Endothelial cell of umbilical vein (primary cell): Measurements from ENCODE around the gene RAD51B. TPM values are rescaled to one million over a fixed set of nuclear protein-coding genes. Genes with fewer than 3 reads are reported as not detected.

Source experiments
- BruUV-seq: library from RNA; stranded (reverse); fragments of 400-500 nt; replicated peaks from 2 replicates; lab custom pipeline; 2021; lab: Mats Ljungman, UMichigan
- CTCF ChIA-PET: fragments of 300-600, 350-600 bp; sonication (Branson Sonifier 250); formaldehyde crosslinking; loops from one replicate; lab custom pipeline; 2021; ENCODE audit warnings: antibody characterized with exemption, inconsistent platforms; lab: Charles Lee
- POLR2A ChIA-PET: fragments of 300-600, 350-600 bp; sonication (Branson Sonifier 250); formaldehyde crosslinking; loops from one replicate; lab custom pipeline; 2021; ENCODE audit warnings: antibody characterized with exemption, inconsistent platforms; lab: Charles Lee
- DNase-seq: peaks from one replicate; pipeline ENCODE4 v3.0.0-alpha.2; 2011; ENCODE audit warnings: low read depth, low spot score
- FAIRE-seq: peaks from 2 replicates; lab custom pipeline; 2011; peaks lifted over from hg19 to GRCh38; lab: Jason Lieb, UNC
- H2AFZ ChIP-seq: 2 replicates; pipeline ENCODE4 v1.6.0; 2012; ENCODE audit warnings: low read depth, low read length, control low read depth, inconsistent platforms
- H3K27ac ChIP-seq: 2 replicates; pipeline ENCODE4 v1.5.1; 2011; ENCODE audit warnings: low read depth, mild to moderate bottlenecking, control low read depth, low read length, moderate library complexity; ENCODE audit not compliant: insufficient read depth
- H3K27me3 ChIP-seq, 2 experiments: 2 replicates each; pipeline versions ENCODE4 v1.6.0 to v1.6.1; 2011; ENCODE audit warnings: low read length in 2 of 2, mixed read lengths in 1 of 2; ENCODE audit not compliant: control insufficient read depth in 2 of 2, insufficient read depth in 2 of 2
- H3K36me3 ChIP-seq, 2 experiments: 2 replicates in 1 of 2; 3 replicates in 1 of 2; pipeline ENCODE4 v1.5.1; 2011; ENCODE audit warnings: low read length in 2 of 2, mild to moderate bottlenecking in 1 of 2, moderate library complexity in 1 of 2; ENCODE audit not compliant: control insufficient read depth in 2 of 2, insufficient read depth in 2 of 2; ENCODE audit errors: extremely low read depth in 1 of 2
- H3K4me1 ChIP-seq: 3 replicates; pipeline ENCODE4 v1.5.1; 2011; ENCODE audit warnings: mild to moderate bottlenecking, low read length; ENCODE audit not compliant: control insufficient read depth, insufficient read depth; ENCODE audit errors: extremely low read depth
- H3K4me2 ChIP-seq: 2 replicates; pipeline ENCODE4 v1.6.1; 2011; ENCODE audit warnings: low read length, control low read depth, mixed read lengths; ENCODE audit not compliant: insufficient read depth
- H3K4me3 ChIP-seq, 3 experiments: fragments of 200-600 bp in 1 of 3; sonication (generic), shearing (Covaris generic) in 1 of 3; replicated peaks in 1 of 3; 2 replicates each; pipeline ENCODE4 v1.5.1; 2011 to 2016; ENCODE audit warnings: control low read depth in 3 of 3, low read length in 3 of 3, mild to moderate bottlenecking in 2 of 3, inconsistent platforms in 1 of 3, low read depth in 1 of 3, moderate library complexity in 1 of 3; ENCODE audit not compliant: insufficient read depth in 1 of 3
- H3K79me2 ChIP-seq: 2 replicates; pipeline ENCODE4 v1.6.0; 2012; ENCODE audit warnings: low read length, inconsistent platforms; ENCODE audit not compliant: control insufficient read depth, insufficient read depth
- H3K9ac ChIP-seq: replicated peaks from 2 replicates; pipeline ENCODE3; 2011; ENCODE audit warnings: low read length, control low read depth; ENCODE audit not compliant: insufficient read depth; ENCODE audit errors: extremely low read depth
- H3K9me1 ChIP-seq: replicated peaks from 3 replicates; pipeline ENCODE4 v1.6.0; 2011; ENCODE audit warnings: mild to moderate bottlenecking, low read length; ENCODE audit not compliant: control insufficient read depth, insufficient read depth; ENCODE audit errors: extremely low read depth
- H3K9me3 ChIP-seq: replicated peaks from 2 replicates; pipeline ENCODE4 v1.5.1; 2012; ENCODE audit warnings: low read length, inconsistent platforms; ENCODE audit not compliant: control insufficient read depth, insufficient read depth
- H4K20me1 ChIP-seq: replicated peaks from 2 replicates; pipeline ENCODE3; 2011; ENCODE audit warnings: mild to moderate bottlenecking, low read length; ENCODE audit not compliant: control insufficient read depth, insufficient read depth; ENCODE audit errors: extremely low read depth
- EZH2 ChIP-seq: IDR thresholded peaks from 2 replicates; pipeline ENCODE4 v1.6.1; 2012; ENCODE audit warnings: borderline replicate concordance, low read depth, mild to moderate bottlenecking, moderate library complexity, low read length, inconsistent platforms; ENCODE audit not compliant: severe bottlenecking
- FOS ChIP-seq: IDR thresholded peaks from 2 replicates; pipeline ENCODE4 v1.6.1; 2011; ENCODE audit warnings: mild to moderate bottlenecking, low read length, moderate library complexity, borderline replicate concordance; ENCODE audit not compliant: insufficient read depth
- GATA2 ChIP-seq: IDR thresholded peaks from 2 replicates; pipeline ENCODE4 v1.7.0; 2011; ENCODE audit warnings: low read depth, mild to moderate bottlenecking, moderate library complexity, mixed read lengths, low read length; ENCODE audit not compliant: insufficient read length, insufficient read depth
- JUN ChIP-seq: IDR thresholded peaks from 2 replicates; pipeline ENCODE4 v1.6.1; 2011; ENCODE audit warnings: borderline replicate concordance, low read depth; ENCODE audit not compliant: insufficient read length, insufficient read depth
- MYC ChIP-seq: IDR thresholded peaks from one replicate; pipeline ENCODE4 v1.6.1; 2011; ENCODE audit warnings: mild to moderate bottlenecking, low read depth, low read length
- POLR2A ChIP-seq: IDR thresholded peaks from 2 replicates; pipeline ENCODE4 v1.6.1; 2012; ENCODE audit warnings: low read depth, mild to moderate bottlenecking, control low read depth, low read length
- POLR2AphosphoS5 ChIP-seq: IDR thresholded peaks from 2 replicates; pipeline ENCODE4 v1.6.1; 2012; ENCODE audit warnings: low read depth, mild to moderate bottlenecking, control low read depth, low read length, moderate library complexity; ENCODE audit not compliant: insufficient read depth
- dilution Hi-C: fragments of 300-500 bp; cut with MboI; formaldehyde crosslinking; loops from one replicate; pipeline ENCODE4 v1.15.0; 2019; ENCODE audit warnings: low sequenced_read_pairs; ENCODE audit not compliant: extremely low pct_ligation_motif_present
- intact Hi-C: fragments of 100-400 bp; cut with micrococcal nuclease; formaldehyde crosslinking; loops from one replicate; pipeline ENCODE4 v1.10.0; 2022
- polyA plus RNA-seq, 4 experiments: library from polyadenylated mRNA; depleted of rRNA in 3 of 4; stranded (reverse) in 3 of 4; unstranded in 1 of 4; fragments of >200 nt; gene quantifications; 2 replicates each; pipeline versions ENCODE4 v1.2.1 to v1.2.3, GENCODE V29; 2011 to 2012; ENCODE audit warnings: missing spikeins in 1 of 4
- total RNA-seq: library from RNA; stranded (reverse); gene quantifications from 2 replicates; pipeline ENCODE4 v1.2.3, GENCODE V29; 2021
- TF ChIP-seq, protein P1 (sequence below): IDR thresholded peaks from 2 replicates; pipeline ENCODE4 v1.6.1; 2011; ENCODE audit not compliant: insufficient read depth, insufficient read length
- TF ChIP-seq, protein P2 (sequence below), 2 donors: IDR thresholded peaks; 1 replicate in 1 of 2; 2 replicates in 1 of 2; pipeline ENCODE4 v1.5.1; 2011; ENCODE audit warnings: low read length in 2 of 2, mild to moderate bottlenecking in 2 of 2, moderate library complexity in 2 of 2, control low read depth in 1 of 2, inconsistent platforms in 1 of 2, low read depth in 1 of 2; ENCODE audit not compliant: insufficient read depth in 1 of 2; ENCODE audit errors: extremely low read depth in 1 of 2

RAD51B gene
- total and polyA plus RNA-seq, 2 donors (not counting 3 experiments of a cell fraction or from before 2014, with no cell fraction given), result 3.9 to 19.0 TPM

DNA sequence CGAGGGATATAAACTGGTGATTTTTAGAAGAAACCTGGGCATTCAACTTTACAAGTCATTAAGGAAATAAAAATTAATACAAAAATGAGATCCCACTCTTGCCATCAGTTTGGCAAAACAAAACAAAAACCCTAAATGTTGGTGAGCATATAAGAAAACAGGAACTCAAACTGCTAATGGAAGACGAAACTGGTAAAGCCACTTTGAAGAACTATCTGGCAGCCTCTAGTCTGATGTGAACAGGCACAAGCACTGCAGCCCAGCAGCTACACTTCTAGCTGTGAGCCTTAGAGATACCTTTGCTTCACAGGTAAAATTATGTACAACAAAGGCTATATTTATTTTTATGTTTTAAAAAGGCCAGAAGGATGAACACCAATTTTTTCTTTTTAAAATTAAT, 513.7 kb downstream of the RAD51B start:
- H2AFZ ChIP-seq, result no peak overlapping the region
- BruUV-seq, result no TSS peak
- H3K4me1 ChIP-seq, result no peaks in the 10 kb centered on the region
- H3K9me3 ChIP-seq, result no peaks in the 10 kb centered on the region
- H3K4me2 ChIP-seq, result no peak overlapping the region
- no peak overlapping the region for H3K27ac ChIP-seq
- FAIRE-seq (no peak), DNase-seq (no peak)
- no peaks in the 10 kb centered on the region for H3K79me2 ChIP-seq
- ChIA-PET POLR2A (no interaction called here), CTCF (no interaction called here)
- H3K4me3 ChIP-seq, result no peak overlapping the region
- H3K36me3 ChIP-seq, result no peaks in the 10 kb centered on the region
- H3K9ac ChIP-seq, result no peak overlapping the region
- no peaks in the 10 kb centered on the region for H4K20me1 ChIP-seq
- dilution Hi-C loops, result no loop called here
- no peaks in the 10 kb centered on the region for H3K9me1 ChIP-seq
- TF ChIP-seq MYC (no peak), POLR2AphosphoS5 (no peak), FOS (no peak), JUN (no peak), EZH2 (no peak), GATA2 (no peak), POLR2A (no peak)
- TF ChIP-seq, protein P1, sequence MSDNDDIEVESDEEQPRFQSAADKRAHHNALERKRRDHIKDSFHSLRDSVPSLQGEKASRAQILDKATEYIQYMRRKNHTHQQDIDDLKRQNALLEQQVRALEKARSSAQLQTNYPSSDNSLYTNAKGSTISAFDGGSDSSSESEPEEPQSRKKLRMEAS, result no peak
- TF ChIP-seq, protein P2, sequence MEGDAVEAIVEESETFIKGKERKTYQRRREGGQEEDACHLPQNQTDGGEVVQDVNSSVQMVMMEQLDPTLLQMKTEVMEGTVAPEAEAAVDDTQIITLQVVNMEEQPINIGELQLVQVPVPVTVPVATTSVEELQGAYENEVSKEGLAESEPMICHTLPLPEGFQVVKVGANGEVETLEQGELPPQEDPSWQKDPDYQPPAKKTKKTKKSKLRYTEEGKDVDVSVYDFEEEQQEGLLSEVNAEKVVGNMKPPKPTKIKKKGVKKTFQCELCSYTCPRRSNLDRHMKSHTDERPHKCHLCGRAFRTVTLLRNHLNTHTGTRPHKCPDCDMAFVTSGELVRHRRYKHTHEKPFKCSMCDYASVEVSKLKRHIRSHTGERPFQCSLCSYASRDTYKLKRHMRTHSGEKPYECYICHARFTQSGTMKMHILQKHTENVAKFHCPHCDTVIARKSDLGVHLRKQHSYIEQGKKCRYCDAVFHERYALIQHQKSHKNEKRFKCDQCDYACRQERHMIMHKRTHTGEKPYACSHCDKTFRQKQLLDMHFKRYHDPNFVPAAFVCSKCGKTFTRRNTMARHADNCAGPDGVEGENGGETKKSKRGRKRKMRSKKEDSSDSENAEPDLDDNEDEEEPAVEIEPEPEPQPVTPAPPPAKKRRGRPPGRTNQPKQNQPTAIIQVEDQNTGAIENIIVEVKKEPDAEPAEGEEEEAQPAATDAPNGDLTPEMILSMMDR (IDR thresholded peaks at IDR 0.05; ENCODE audit: extremely low read depth in 1 of 2, insufficient read depth in 1 of 2, low read depth in 1 of 2, low read length in 2 of 2), result no peak
- intact Hi-C loops, result no loop called here
- H3K27me3 ChIP-seq, result no peaks in the 10 kb centered on the region
